DND-41 (cell line): Measurements from ENCODE around the gene FBN3.

Experiments used
- EZH2 ChIP-seq: IDR thresholded peaks from 3 replicates; pipeline ENCODE4 v1.6.1; 2012; ENCODE audit warnings: borderline replicate concordance, low read depth, mild to moderate bottlenecking, moderate library complexity, low read length, inconsistent platforms; ENCODE audit not compliant: severe bottlenecking
- TF ChIP-seq, protein P1 (sequence below): IDR thresholded peaks from 2 replicates; pipeline ENCODE4 v1.5.1; 2012; ENCODE audit warnings: borderline replicate concordance, low read length, moderate library complexity, mild to moderate bottlenecking; ENCODE audit not compliant: poor library complexity, severe bottlenecking; ENCODE audit errors: extremely low read depth

GRCh38 chr19:8057545-8058270, 91.7 kb downstream of the FBN3 start:
- TF ChIP-seq, protein P1, sequence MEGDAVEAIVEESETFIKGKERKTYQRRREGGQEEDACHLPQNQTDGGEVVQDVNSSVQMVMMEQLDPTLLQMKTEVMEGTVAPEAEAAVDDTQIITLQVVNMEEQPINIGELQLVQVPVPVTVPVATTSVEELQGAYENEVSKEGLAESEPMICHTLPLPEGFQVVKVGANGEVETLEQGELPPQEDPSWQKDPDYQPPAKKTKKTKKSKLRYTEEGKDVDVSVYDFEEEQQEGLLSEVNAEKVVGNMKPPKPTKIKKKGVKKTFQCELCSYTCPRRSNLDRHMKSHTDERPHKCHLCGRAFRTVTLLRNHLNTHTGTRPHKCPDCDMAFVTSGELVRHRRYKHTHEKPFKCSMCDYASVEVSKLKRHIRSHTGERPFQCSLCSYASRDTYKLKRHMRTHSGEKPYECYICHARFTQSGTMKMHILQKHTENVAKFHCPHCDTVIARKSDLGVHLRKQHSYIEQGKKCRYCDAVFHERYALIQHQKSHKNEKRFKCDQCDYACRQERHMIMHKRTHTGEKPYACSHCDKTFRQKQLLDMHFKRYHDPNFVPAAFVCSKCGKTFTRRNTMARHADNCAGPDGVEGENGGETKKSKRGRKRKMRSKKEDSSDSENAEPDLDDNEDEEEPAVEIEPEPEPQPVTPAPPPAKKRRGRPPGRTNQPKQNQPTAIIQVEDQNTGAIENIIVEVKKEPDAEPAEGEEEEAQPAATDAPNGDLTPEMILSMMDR = no peak
- TF ChIP-seq EZH2 = no peak
